MV-4-11 (cell line): ENCODE measurements around the gene OSBPL7.
A peak's percentile ranks its signal among the peaks of the same experiment; 100 is the strongest.

Experiments used
- DNase-seq: peaks from one replicate; lab custom pipeline; 2025; lab: John Stamatoyannopoulos, UW

Gene OSBPL7

GRCh38 chr17:47806026-47806912 is 15.3 kb downstream of the OSBPL7 start:
- DNase-seq: no peak

GRCh38 chr17:47804461-47804860 is 17.1 kb downstream of the OSBPL7 start:
- no peak for DNase-seq

GRCh38 chr17:47803751-47804150 is 17.8 kb downstream of the OSBPL7 start:
- DNase-seq: no peak

- DNase-seq: no peak
Observed at GRCh38 chr17:47803201-47803600, 18.4 kb downstream of the OSBPL7 start.

- DNase-seq: no peak
Observed at GRCh38 chr17:47802341-47803022, 19.1 kb downstream of the OSBPL7 start.

GRCh38 chr17:47801906-47802305 is 19.7 kb downstream of the OSBPL7 start:
- DNase-seq: no peak

- no peak for DNase-seq
Observed at GRCh38 chr17:47801176-47801765, 20.3 kb downstream of the OSBPL7 start.

- no peak for DNase-seq
Observed at GRCh38 chr17:47800686-47801085, 20.9 kb downstream of the OSBPL7 start.

GRCh38 chr17:47797797-47798196 is 23.8 kb downstream of the OSBPL7 start:
- no peak for DNase-seq

GRCh38 chr17:47792979-47793378 is 28.6 kb downstream of the OSBPL7 start:
- DNase-seq: no peak

- DNase-seq: no peak
Observed at GRCh38 chr17:47792457-47792856, 29.1 kb downstream of the OSBPL7 start.

- no peak for DNase-seq
Observed at GRCh38 chr17:47791025-47791424, 30.6 kb downstream of the OSBPL7 start.

- DNase-seq: peak; percentile 26
Observed at GRCh38 chr17:47789611-47790561, 31.7 kb downstream of the OSBPL7 start.

GRCh38 chr17:47785538-47786123 is 36.0 kb downstream of the OSBPL7 start:
- DNase-seq: peak; percentile 32

GRCh38 chr17:47781397-47781796 is 40.2 kb downstream of the OSBPL7 start:
- no peak for DNase-seq

GRCh38 chr17:47778184-47778635 is 43.4 kb downstream of the OSBPL7 start:
- no peak for DNase-seq

GRCh38 chr17:47776330-47777197 is 45.0 kb downstream of the OSBPL7 start:
- peak; percentile 44 for DNase-seq

- no peak for DNase-seq
Observed at GRCh38 chr17:47774987-47775580, 46.5 kb downstream of the OSBPL7 start.

- no peak for DNase-seq
Observed at GRCh38 chr17:47774331-47774730, 47.3 kb downstream of the OSBPL7 start.

GRCh38 chr17:47773649-47774048 is 47.9 kb downstream of the OSBPL7 start:
- DNase-seq: peak; percentile 76
